DND-41 (cell line): ENCODE results near the gene PCDHB3.
"Not testable (repeated sequence)": the region's sequence is repeated elsewhere in the genome, so short reads cannot be mapped to it uniquely, and the experiment has no call there.

Source experiments
- ATAC-seq: fragments of 200-7000 bp; cut with Tn5 transposase; 3 replicates; pipeline ENCODE4 v1.9.1; 2021; ENCODE audit warnings: low read depth; ENCODE audit not compliant: insufficient read depth
- DNase-seq: peaks from one replicate; pipeline ENCODE4 v3.0.0-alpha.2; 2020
- H2AFZ ChIP-seq: 2 replicates; pipeline ENCODE4 v1.6.0; 2012; ENCODE audit warnings: low read depth, low read length
- H3K27ac ChIP-seq: 2 replicates; pipeline ENCODE4 v1.5.1; 2012; ENCODE audit warnings: low read length, inconsistent platforms
- H3K27me3 ChIP-seq: fragments of 200-600 bp; sonication (generic); 2 replicates; pipeline ENCODE4 v1.6.0; 2012; ENCODE audit warnings: low read length, mild to moderate bottlenecking, inconsistent platforms; ENCODE audit not compliant: insufficient read depth, poor library complexity
- H3K36me3 ChIP-seq: 2 replicates; pipeline ENCODE4 v1.5.1; 2012; ENCODE audit warnings: low read length, inconsistent platforms; ENCODE audit not compliant: insufficient read depth
- H3K4me1 ChIP-seq: 2 replicates; pipeline ENCODE4 v1.5.1; 2012; ENCODE audit warnings: mild to moderate bottlenecking, low read length; ENCODE audit not compliant: insufficient read depth
- H3K4me2 ChIP-seq: 2 replicates; pipeline ENCODE4 v1.6.0; 2012; ENCODE audit warnings: mild to moderate bottlenecking, moderate library complexity, low read length, inconsistent platforms; ENCODE audit not compliant: insufficient read depth
- H3K4me3 ChIP-seq, 2 experiments: fragments of 200-600 bp in 1 of 2; shearing (Covaris generic) in 1 of 2; 2 replicates each; pipeline ENCODE4 v1.5.1; 2012 to 2016; ENCODE audit warnings: inconsistent platforms in 2 of 2, low read length in 2 of 2, mild to moderate bottlenecking in 2 of 2, low read depth in 1 of 2, moderate library complexity in 1 of 2
- H3K79me2 ChIP-seq: 2 replicates; pipeline ENCODE4 v1.6.0; 2012; ENCODE audit warnings: low read length, inconsistent platforms; ENCODE audit not compliant: insufficient read depth
- H3K9ac ChIP-seq: 2 replicates; pipeline ENCODE4 v1.6.0; 2012; ENCODE audit warnings: low read depth, mild to moderate bottlenecking, inconsistent platforms, low read length, moderate library complexity
- H3K9me3 ChIP-seq: 2 replicates; pipeline ENCODE4 v1.5.1; 2012; ENCODE audit warnings: low read length, moderate library complexity, mild to moderate bottlenecking, inconsistent platforms; ENCODE audit not compliant: insufficient read depth, severe bottlenecking
- H4K20me1 ChIP-seq: 2 replicates; pipeline ENCODE4 v1.6.0; 2012; ENCODE audit warnings: low read length; ENCODE audit not compliant: insufficient read depth
- CTCF ChIP-seq: IDR thresholded peaks from 2 replicates; pipeline ENCODE4 v1.5.1; 2012; ENCODE audit warnings: borderline replicate concordance, low read length, moderate library complexity, mild to moderate bottlenecking; ENCODE audit not compliant: poor library complexity, severe bottlenecking; ENCODE audit errors: extremely low read depth
- EZH2 ChIP-seq: IDR thresholded peaks from 3 replicates; pipeline ENCODE4 v1.6.1; 2012; ENCODE audit warnings: borderline replicate concordance, low read depth, mild to moderate bottlenecking, moderate library complexity, low read length, inconsistent platforms; ENCODE audit not compliant: severe bottlenecking

PCDHB3 gene

DNA sequence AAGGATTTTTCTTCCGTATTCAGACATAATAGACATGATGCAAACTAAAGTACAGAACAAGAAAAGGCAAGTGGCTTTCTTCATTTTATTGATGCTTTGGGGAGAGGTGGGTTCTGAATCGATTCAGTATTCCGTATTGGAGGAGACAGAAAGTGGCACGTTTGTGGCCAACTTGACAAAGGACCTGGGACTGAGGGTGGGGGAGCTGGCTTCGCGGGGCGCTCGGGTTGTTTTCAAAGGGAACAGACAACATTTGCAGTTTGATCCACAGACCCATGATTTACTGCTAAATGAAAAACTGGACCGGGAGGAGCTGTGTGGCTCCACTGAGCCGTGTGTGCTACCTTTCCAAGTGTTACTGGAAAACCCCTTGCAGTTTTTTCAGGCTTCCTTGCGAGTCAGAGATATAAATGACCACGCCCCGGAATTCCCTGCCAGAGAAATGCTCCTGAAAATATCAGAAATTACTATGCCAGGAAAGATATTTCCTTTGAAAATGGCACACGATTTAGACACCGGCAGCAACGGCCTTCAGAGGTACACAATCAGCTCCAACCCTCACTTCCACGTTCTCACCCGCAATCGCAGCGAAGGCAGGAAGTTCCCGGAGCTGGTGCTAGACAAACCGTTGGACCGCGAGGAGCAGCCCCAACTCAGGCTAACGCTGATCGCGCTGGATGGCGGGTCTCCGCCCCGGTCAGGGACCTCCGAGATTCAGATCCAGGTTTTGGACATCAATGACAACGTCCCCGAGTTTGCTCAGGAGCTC lies 50.1 kb downstream of the PCDHB3 start:
- no peak overlapping the region for H2AFZ ChIP-seq
- no peaks in the 10 kb centered on the region for H3K9me3 ChIP-seq

DNA sequence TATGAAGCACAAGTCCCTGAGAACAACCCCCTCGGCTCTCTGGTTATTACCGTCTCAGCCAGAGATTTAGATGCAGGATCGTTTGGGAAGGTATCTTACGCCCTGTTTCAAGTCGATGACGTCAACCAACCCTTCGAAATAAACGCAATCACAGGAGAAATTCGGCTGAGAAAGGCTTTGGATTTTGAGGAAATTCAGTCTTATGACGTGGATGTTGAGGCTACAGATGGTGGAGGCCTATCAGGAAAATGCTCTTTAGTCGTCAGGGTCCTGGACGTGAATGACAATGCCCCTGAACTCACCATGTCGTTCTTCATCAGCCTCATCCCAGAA lies 50.7 kb downstream of the PCDHB3 start:
- Histone ChIP-seq H2AFZ (no peak overlapping the region), H3K27ac (no peak overlapping the region), H3K9me3 (no peaks in the 10 kb centered on the region), H3K27me3 (no peaks in the 10 kb centered on the region), H3K4me2 (no peak overlapping the region), H4K20me1 (no peaks in the 10 kb centered on the region), H3K9ac (no peak overlapping the region), H3K4me1 (no peaks in the 10 kb centered on the region), H3K4me3 (no peak overlapping the region), H3K79me2 (no peaks in the 10 kb centered on the region), H3K36me3 (no peaks in the 10 kb centered on the region)
- DNase-seq (no peak), ATAC-seq (no peak)
- no peak for TF ChIP-seq CTCF
- no peak for TF ChIP-seq EZH2

More for the DNA sequence above, 50.1 kb downstream of the PCDHB3 start:
- Histone ChIP-seq H4K20me1 (no peaks in the 10 kb centered on the region), H3K36me3 (no peaks in the 10 kb centered on the region), H3K27me3 (no peaks in the 10 kb centered on the region), H3K79me2 (no peaks in the 10 kb centered on the region), H3K4me2 (no peak overlapping the region), H3K9ac (no peak overlapping the region), H3K27ac (no peak overlapping the region), H3K4me3 (no peak overlapping the region), H3K4me1 (no peaks in the 10 kb centered on the region)
- DNase-seq (no peak), ATAC-seq (no peak)
- TF ChIP-seq CTCF (no peak), EZH2 (no peak)

- H3K79me2 ChIP-seq, H3K4me3 ChIP-seq, H3K4me1 ChIP-seq, H3K9me3 ChIP-seq, H3K27me3 ChIP-seq, H3K36me3 ChIP-seq, H3K27ac ChIP-seq, H3K4me2 ChIP-seq, DNase-seq, ATAC-seq, H3K9ac ChIP-seq, H4K20me1 ChIP-seq, H2AFZ ChIP-seq: not testable (repeated sequence)
Observed at GRCh38 chr5:141151632-141152031, 51.4 kb downstream of the PCDHB3 start.

GRCh38 chr5:141152096-141152495 lies 51.8 kb downstream of the PCDHB3 start:
- not testable (repeated sequence) for H3K4me3 ChIP-seq, H3K36me3 ChIP-seq, H3K9me3 ChIP-seq, H3K4me1 ChIP-seq, H2AFZ ChIP-seq, H4K20me1 ChIP-seq, H3K27me3 ChIP-seq, H3K79me2 ChIP-seq, H3K4me2 ChIP-seq, DNase-seq, H3K9ac ChIP-seq, ATAC-seq, H3K27ac ChIP-seq
